ENCODE results near the gene RCE1. TPM values are rescaled to one million over a fixed set of nuclear protein-coding genes. Genes with fewer than 3 reads are reported as not detected.

Gene RCE1
- total RNA-seq, 4 donors from 2014 or later: 6.6 to 11.8 (median 8.3) TPM

- no peak overlapping the region for H3K4me3 ChIP-seq
- no peak for DNase-seq
- H3K36me3 ChIP-seq: peaks cover 0 to 9% of the 10 kb centered on the region in 2 donors
- TF ChIP-seq POLR2A (IDR thresholded peaks at IDR 0.05): no peak
- no peak for TF ChIP-seq CTCF (IDR thresholded peaks at IDR 0.05 in 4 of 5, conservative IDR thresholded peaks at IDR 0.05 in 1 of 5)
- intact Hi-C loops (cut with DNase I; ENCODE audit: low total_unique reads) (no loop called here), in situ Hi-C loops (cut with MboI; ENCODE audit: low sequenced_read_pairs in 4 of 4) (no loop called here)
- no peak overlapping the region for H3K27ac ChIP-seq
- no peaks in the 10 kb centered on the region for H3K9me3 ChIP-seq
- H3K4me1 ChIP-seq: peaks cover 8 to 12% of the 10 kb centered on the region in 2 donors
- ATAC-seq: no peak
- H3K27me3 ChIP-seq: no peaks in the 10 kb centered on the region
These were observed 31.0 kb downstream of the RCE1 start for GRCh38 chr11:66874232-66874631.

- H3K27me3 ChIP-seq: no peaks in the 10 kb centered on the region
- ATAC-seq (no peak), DNase-seq (no peak)
- intact Hi-C loops (cut with DNase I; ENCODE audit: low total_unique reads): no loop called here
- no peak overlapping the region for H3K27ac ChIP-seq
- H3K4me3 ChIP-seq: no peak overlapping the region
- H3K4me1 ChIP-seq: peaks cover 8 to 15% of the 10 kb centered on the region in 2 donors
- TF ChIP-seq CTCF (IDR thresholded peaks at IDR 0.05 in 4 of 5, conservative IDR thresholded peaks at IDR 0.05 in 1 of 5) (no peak), POLR2A (IDR thresholded peaks at IDR 0.05) (no peak)
- in situ Hi-C loops (cut with MboI; ENCODE audit: low sequenced_read_pairs in 4 of 4): no loop called here
- H3K9me3 ChIP-seq: no peaks in the 10 kb centered on the region
- peaks cover 0 to 6% of the 10 kb centered on the region in 2 donors for H3K36me3 ChIP-seq
These were observed 32.1 kb downstream of the RCE1 start for GRCh38 chr11:66875378-66875777.

- H3K4me1 ChIP-seq: peaks cover 14 to 36% of the 10 kb centered on the region in 2 donors
- in situ Hi-C loops (cut with MboI; ENCODE audit: low sequenced_read_pairs in 4 of 4): no loop called here
- DNase-seq (no peak), ATAC-seq (no peak)
- no peaks in the 10 kb centered on the region for H3K36me3 ChIP-seq
- peak overlapping the region in 1 of 4 donors; percentile 77 for H3K27ac ChIP-seq
- intact Hi-C loops (cut with DNase I; ENCODE audit: low total_unique reads): no loop called here
- H3K9me3 ChIP-seq: no peaks in the 10 kb centered on the region
- H3K27me3 ChIP-seq: no peaks in the 10 kb centered on the region
- H3K4me3 ChIP-seq: no peak overlapping the region
- TF ChIP-seq POLR2A (IDR thresholded peaks at IDR 0.05): no peak
- TF ChIP-seq CTCF (IDR thresholded peaks at IDR 0.05 in 4 of 5, conservative IDR thresholded peaks at IDR 0.05 in 1 of 5): no peak
These were observed 34.5 kb downstream of the RCE1 start for GRCh38 chr11:66877588-66878385.

GRCh38 chr11:66878474-66878873 lies 35.2 kb downstream of the RCE1 start:
- DNase-seq: no peak

More at GRCh38 chr11:66878474-66878873, 35.2 kb downstream of the RCE1 start:
- Histone ChIP-seq H3K27me3 (no peaks in the 10 kb centered on the region), H3K4me1 (peaks cover 17 to 43% of the 10 kb centered on the region in 2 donors), H3K9me3 (no peaks in the 10 kb centered on the region), H3K36me3 (no peaks in the 10 kb centered on the region), H3K27ac (no peak overlapping the region), H3K4me3 (no peak overlapping the region)
- TF ChIP-seq CTCF (IDR thresholded peaks at IDR 0.05 in 4 of 5, conservative IDR thresholded peaks at IDR 0.05 in 1 of 5) (no peak), POLR2A (IDR thresholded peaks at IDR 0.05) (no peak)
- intact Hi-C loops (cut with DNase I; ENCODE audit: low total_unique reads) (no loop called here), in situ Hi-C loops (cut with MboI; ENCODE audit: low sequenced_read_pairs in 4 of 4) (no loop called here)
- ATAC-seq: no peak
